ENCODE results near the gene TMEM80.

GRCh38 chr11:673866-674265, 21.8 kb upstream of the TMEM80 start:
- no peak for TF ChIP-seq CTCF (conservative IDR thresholded peaks at IDR 0.05; ENCODE audit: low read depth in 2 of 2)
- TF ChIP-seq POLR2AphosphoS5 (IDR thresholded peaks at IDR 0.05; ENCODE audit: low read depth), result no peak
